Choroid plexus epithelial cell (primary cell): ENCODE measurements around the gene AJM1.

ENCODE experiments used
- DNase-seq: peaks from one replicate; pipeline ENCODE4 v3.0.0-alpha.2; 2010; ENCODE audit warnings: low read depth
- H3K4me3 ChIP-seq: 2 replicates; pipeline ENCODE4 v1.5.1; 2011; ENCODE audit warnings: low read depth, mild to moderate bottlenecking, control low read depth, low read length, moderate library complexity
- TF ChIP-seq, protein P1 (sequence below): conservative IDR thresholded peaks from 2 replicates; pipeline ENCODE4 v1.5.1; 2011; ENCODE audit warnings: low read depth, mild to moderate bottlenecking, control low read depth, inconsistent platforms, low read length, moderate library complexity

AJM1 gene

DNA sequence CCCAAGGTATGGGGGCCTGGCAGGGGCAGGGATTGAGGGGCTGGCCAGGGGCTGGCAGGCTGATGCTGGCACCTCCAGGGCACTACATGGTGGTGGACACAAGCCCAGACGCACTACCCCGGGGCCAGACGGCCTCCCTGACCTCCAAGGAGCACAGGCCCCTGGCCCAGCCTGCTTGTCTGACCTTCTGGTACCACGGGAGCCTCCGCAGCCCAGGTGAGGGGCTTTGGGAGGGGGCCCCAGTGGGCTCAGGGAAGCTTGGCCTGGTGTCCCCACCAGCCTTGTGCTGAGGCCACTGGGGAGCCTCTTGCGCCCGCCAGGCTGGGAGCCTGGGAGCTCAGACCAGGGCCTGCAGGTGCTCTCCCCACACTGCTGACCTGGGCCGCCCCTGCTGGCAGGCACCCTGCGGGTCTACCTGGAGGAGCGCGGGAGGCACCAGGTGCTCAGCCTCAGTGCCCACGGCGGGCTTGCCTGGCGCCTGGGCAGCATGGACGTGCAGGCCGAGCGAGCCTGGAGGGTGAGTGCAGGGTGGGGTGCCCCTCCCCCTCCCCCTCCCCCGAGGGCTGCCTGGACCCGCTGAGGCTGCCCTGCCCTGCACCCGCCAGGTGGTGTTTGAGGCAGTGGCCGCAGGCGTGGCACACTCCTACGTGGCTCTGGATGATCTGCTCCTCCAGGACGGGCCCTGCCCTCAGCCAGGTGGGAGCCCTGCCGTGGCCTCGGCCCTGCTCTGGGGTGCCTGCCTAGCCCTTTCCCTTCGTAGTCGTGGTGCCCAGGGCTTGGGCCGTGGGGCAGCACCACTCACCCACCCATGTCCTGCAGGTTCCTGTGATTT, 15.5 kb downstream of the AJM1 start:
- H3K4me3 ChIP-seq = no peak overlapping the region
- DNase-seq = no peak
- TF ChIP-seq, protein P1, sequence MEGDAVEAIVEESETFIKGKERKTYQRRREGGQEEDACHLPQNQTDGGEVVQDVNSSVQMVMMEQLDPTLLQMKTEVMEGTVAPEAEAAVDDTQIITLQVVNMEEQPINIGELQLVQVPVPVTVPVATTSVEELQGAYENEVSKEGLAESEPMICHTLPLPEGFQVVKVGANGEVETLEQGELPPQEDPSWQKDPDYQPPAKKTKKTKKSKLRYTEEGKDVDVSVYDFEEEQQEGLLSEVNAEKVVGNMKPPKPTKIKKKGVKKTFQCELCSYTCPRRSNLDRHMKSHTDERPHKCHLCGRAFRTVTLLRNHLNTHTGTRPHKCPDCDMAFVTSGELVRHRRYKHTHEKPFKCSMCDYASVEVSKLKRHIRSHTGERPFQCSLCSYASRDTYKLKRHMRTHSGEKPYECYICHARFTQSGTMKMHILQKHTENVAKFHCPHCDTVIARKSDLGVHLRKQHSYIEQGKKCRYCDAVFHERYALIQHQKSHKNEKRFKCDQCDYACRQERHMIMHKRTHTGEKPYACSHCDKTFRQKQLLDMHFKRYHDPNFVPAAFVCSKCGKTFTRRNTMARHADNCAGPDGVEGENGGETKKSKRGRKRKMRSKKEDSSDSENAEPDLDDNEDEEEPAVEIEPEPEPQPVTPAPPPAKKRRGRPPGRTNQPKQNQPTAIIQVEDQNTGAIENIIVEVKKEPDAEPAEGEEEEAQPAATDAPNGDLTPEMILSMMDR = no peak

DNA sequence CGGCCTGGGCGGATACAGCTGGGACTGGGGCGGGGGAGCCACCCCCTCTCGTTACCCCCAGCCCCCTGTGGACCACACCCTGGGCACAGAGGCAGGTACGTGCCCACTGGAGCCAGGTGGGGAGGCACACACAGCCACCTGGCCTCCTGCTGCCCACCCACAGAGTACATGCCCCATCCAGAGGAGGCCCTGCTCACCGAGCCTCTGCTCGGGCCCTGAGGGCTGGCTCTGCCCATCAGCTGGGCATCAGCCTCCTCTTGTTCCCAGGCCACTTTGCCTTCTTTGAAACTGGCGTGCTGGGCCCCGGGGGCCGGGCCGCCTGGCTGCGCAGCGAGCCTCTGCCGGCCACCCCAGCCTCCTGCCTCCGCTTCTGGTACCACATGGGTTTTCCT, 16.2 kb downstream of the AJM1 start:
- no peak overlapping the region for H3K4me3 ChIP-seq
- no peak for DNase-seq
- TF ChIP-seq, protein P1 = no peak

DNA sequence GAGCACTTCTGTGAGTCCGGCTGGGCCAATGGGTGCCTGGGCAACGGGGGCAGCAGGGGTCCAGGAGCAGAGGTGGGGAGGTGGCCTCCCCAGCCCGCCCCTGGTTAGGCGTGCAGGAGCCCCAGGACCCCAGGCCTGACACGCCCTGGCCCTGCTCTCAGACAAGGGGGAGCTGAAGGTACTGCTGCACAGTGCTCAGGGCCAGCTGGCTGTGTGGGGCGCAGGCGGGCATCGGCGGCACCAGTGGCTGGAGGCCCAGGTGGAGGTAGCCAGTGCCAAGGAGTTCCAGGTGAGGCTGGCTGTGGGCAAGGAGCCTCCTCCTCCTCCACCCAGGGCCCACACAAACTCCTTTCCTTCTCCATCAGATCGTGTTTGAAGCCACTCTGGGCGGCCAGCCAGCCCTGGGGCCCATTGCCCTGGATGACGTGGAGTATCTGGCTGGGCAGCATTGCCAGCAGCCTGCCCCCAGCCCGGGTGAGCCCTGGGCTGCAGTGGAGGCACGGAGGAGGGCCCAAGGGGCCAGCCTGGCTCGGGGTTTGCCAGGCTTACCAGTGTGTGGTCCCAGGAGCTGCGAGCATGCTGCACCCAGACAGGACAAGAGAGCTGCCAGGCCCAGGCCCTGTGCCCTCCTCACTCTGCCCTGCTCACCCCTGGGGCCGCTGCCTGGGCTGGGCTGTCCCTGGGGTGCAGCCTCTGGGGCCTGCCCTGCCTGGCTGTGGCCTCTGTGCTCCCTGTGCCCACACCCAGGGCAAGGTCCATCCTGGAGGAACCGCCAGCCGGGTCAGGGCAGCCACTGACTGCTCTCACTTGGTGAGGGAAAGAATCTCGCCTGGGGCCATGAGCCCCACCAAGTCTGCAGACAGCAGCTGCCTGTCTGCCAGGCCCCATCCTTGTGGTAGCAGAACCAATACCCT, 16.8 kb downstream of the AJM1 start:
- TF ChIP-seq, protein P1 = no peak
- H3K4me3 ChIP-seq = no peak overlapping the region
- DNase-seq = no peak

DNA sequence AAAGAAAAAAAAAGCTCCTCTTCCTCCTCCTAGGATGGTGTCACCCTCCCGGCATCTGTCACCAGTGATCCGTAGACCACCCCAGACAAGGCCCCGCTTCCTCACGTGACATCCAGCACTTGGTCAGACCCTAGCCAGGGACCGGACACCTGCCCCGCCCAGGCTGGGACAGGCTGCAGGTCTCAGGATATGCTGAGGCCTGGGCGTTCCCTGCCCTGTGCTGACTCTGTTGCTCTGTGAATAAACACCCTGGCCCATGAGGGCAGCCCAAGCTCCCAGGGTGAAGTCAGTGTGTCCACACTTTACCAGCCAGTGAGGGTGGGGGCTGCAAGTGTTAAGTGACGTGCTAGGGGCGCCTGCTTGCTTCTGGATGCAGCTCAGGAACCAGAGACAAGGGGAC, 18.3 kb downstream of the AJM1 start:
- DNase-seq = no peak
- H3K4me3 ChIP-seq = no peak overlapping the region
- TF ChIP-seq, protein P1 = no peak

DNA sequence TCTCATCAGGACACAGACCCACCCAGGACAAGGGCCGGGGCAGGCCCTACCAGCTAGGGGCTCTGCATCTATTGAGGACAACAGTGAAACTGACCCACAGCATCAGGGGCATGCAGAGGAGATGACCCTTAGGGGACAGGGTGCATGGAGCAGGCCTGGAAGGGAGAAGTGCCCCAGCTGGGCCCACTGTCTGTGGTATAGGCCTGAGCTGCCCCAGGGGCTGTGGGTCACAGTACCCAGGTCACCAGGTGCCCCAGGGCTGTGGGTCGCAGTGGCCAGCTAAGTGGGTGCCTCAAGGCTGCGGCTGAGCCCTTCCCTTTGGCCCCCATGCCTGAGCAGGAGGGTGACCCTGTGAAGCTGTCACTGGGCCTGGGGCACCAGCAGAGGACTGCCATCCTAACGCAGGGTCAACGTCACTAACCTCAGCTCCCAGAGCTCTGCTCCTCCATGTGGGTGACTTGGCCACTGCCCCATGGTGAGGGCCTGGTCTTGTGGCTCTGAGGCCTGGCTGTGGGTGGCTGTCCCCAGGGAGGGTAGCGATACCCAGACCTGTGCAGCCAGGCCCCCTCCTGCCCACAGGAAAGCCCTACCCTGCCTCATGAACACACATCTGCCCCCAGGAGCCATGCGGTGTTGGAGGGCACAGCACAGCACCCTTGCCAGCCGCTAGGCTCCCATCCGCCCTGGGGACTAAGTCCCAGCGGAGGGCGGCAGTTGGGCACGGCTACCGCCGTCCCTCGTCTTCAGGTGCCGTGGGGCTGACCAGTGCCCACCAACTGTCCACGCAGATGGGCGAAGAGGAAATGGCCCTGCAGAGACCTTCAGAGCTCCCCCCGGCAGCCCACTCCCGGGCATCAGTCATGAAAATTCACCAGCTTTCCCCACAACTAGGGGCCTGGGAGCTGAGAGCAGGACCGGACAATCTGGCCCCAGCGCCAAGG, 18.9 kb downstream of the AJM1 start:
- TF ChIP-seq, protein P1 = no peak
- no peak overlapping the region for H3K4me3 ChIP-seq
- DNase-seq = no peak

DNA sequence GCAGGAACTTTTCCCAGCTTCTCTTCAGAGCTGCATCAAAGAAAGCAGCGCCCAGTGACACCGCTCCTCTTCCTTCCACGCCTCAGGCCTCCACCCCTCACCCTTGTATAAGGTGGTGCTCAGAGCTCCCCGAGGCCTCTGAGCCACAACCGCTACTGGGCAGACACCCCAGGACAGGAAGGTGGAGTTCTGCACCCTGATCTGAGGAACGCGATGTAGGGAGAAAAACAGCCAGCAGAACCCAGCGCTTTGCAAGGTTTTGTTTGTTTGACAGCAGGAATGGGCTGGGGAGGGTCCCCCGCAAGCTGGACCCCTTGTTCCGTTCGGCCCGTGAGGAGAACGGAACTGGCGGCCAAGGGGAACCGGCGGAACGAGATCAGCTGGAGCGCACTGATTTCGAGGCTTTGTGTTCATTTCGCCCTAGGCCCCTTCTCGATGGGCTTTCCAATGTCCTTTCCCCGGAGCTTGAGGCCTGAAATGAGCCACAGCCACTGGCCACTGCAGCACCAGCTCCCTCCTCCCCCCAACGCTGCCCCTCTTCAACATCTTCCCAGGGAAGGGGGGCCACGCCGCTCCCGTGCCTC, 19.7 kb downstream of the AJM1 start:
- no peak overlapping the region for H3K4me3 ChIP-seq
- no peak for DNase-seq
- TF ChIP-seq, protein P1 = no peak
